ENCODE measurements around the gene SAP25.

GRCh38 chr7:100588438-100588837 is 14.7 kb upstream of the SAP25 start:
- TF ChIP-seq POLR2AphosphoS5 (IDR thresholded peaks at IDR 0.05) (no peak), POLR2A (IDR thresholded peaks at IDR 0.05) (no peak)
